ENCODE results near the gene COL27A1. TPM values are rescaled to one million over a fixed set of nuclear protein-coding genes. Genes with fewer than 3 reads are reported as not detected.
A peak's percentile ranks its signal among the peaks of the same experiment; 100 is the strongest.

Gene COL27A1
- total and polyA plus RNA-seq, 2 donors (not counting 3 experiments of a cell fraction or from before 2014, with no cell fraction given): 14.7 to 49.1 TPM

- Histone ChIP-seq H3K4me2 (ENCODE audit: insufficient read depth, low read length) (no peak overlapping the region), H3K9ac (replicated peaks; ENCODE audit: extremely low read depth, insufficient read depth, low read length) (no peak overlapping the region), H3K27ac (ENCODE audit: insufficient read depth, low read depth, low read length) (no peak overlapping the region), H3K36me3 (ENCODE audit: control insufficient read depth in 2 of 2, extremely low read depth in 1 of 2, insufficient read depth in 2 of 2, low read length in 2 of 2) (peaks cover 0 to 7% of the 10 kb centered on the region in 2 experiments), H3K4me1 (ENCODE audit: control insufficient read depth, extremely low read depth, insufficient read depth, low read length) (peaks cover 2% of the 10 kb centered on the region), H3K27me3 (ENCODE audit: control insufficient read depth in 2 of 2, insufficient read depth in 2 of 2, low read length in 2 of 2) (no peaks in the 10 kb centered on the region), H2AFZ (ENCODE audit: low read depth, low read length) (no peak overlapping the region), H3K9me1 (replicated peaks; ENCODE audit: control insufficient read depth, extremely low read depth, insufficient read depth, low read length) (no peaks in the 10 kb centered on the region), H3K4me3 (replicated peaks in 1 of 3; ENCODE audit: insufficient read depth in 1 of 3, low read depth in 1 of 3, low read length in 3 of 3) (no peak overlapping the region), H3K9me3 (replicated peaks; ENCODE audit: control insufficient read depth, insufficient read depth, low read length) (no peaks in the 10 kb centered on the region), H4K20me1 (replicated peaks; ENCODE audit: control insufficient read depth, extremely low read depth, insufficient read depth, low read length) (no peaks in the 10 kb centered on the region), H3K79me2 (ENCODE audit: control insufficient read depth, insufficient read depth, low read length) (peaks cover 12% of the 10 kb centered on the region)
- CTCF ChIA-PET: interaction anchor here (0.6 to 1.2 kb wide), 4 partner anchors 12 to 124 kb away, joined by 3 to 9 read pairs (median 4); partner anchors contain the start of gene COL27A1
- POLR2A ChIA-PET: no interaction called here
- DNase-seq (ENCODE audit: low read depth, low spot score): peak; percentile 28
- no peak for FAIRE-seq
- no TSS peak for BruUV-seq (replicated peaks)
- TF ChIP-seq EZH2 (IDR thresholded peaks at IDR 0.05; ENCODE audit: borderline replicate concordance, low read depth, low read length, severe bottlenecking) (no peak), POLR2A (IDR thresholded peaks at IDR 0.05; ENCODE audit: low read depth, low read length) (no peak), JUN (IDR thresholded peaks at IDR 0.05; ENCODE audit: borderline replicate concordance, insufficient read depth, insufficient read length, low read depth) (no peak), MAX (IDR thresholded peaks at IDR 0.05; ENCODE audit: insufficient read depth, insufficient read length) (no peak), POLR2AphosphoS5 (IDR thresholded peaks at IDR 0.05; ENCODE audit: insufficient read depth, low read depth, low read length) (no peak), FOS (IDR thresholded peaks at IDR 0.05; ENCODE audit: borderline replicate concordance, insufficient read depth, low read length) (no peak), GATA2 (IDR thresholded peaks at IDR 0.05; ENCODE audit: insufficient read depth, insufficient read length, low read depth, low read length) (no peak), MYC (IDR thresholded peaks at IDR 0.05; ENCODE audit: low read depth, low read length) (no peak)
- TF ChIP-seq, protein P1, sequence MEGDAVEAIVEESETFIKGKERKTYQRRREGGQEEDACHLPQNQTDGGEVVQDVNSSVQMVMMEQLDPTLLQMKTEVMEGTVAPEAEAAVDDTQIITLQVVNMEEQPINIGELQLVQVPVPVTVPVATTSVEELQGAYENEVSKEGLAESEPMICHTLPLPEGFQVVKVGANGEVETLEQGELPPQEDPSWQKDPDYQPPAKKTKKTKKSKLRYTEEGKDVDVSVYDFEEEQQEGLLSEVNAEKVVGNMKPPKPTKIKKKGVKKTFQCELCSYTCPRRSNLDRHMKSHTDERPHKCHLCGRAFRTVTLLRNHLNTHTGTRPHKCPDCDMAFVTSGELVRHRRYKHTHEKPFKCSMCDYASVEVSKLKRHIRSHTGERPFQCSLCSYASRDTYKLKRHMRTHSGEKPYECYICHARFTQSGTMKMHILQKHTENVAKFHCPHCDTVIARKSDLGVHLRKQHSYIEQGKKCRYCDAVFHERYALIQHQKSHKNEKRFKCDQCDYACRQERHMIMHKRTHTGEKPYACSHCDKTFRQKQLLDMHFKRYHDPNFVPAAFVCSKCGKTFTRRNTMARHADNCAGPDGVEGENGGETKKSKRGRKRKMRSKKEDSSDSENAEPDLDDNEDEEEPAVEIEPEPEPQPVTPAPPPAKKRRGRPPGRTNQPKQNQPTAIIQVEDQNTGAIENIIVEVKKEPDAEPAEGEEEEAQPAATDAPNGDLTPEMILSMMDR (IDR thresholded peaks at IDR 0.05; ENCODE audit: extremely low read depth in 1 of 2, insufficient read depth in 1 of 2, low read depth in 1 of 2, low read length in 2 of 2): no peak
- intact Hi-C loops (cut with micrococcal nuclease) (no loop called here), dilution Hi-C loops (cut with MboI; ENCODE audit: extremely low pct_ligation_motif_present, low sequenced_read_pairs) (no loop called here)
Measured at GRCh38 chr9:114166614-114167572, 11.6 kb downstream of the COL27A1 start.

Measured in endothelial cell of umbilical vein (primary cell).